Measurements from ENCODE around the gene LYSMD3.

The LYSMD3 gene

GRCh38 chr5:90547072-90547536, 17.7 kb upstream of the LYSMD3 start:
- no peak for DNase-seq

GRCh38 chr5:90546216-90546837, 16.9 kb upstream of the LYSMD3 start:
- no peak for DNase-seq

GRCh38 chr5:90545511-90545910, 16.1 kb upstream of the LYSMD3 start:
- DNase-seq = no peak

GRCh38 chr5:90542827-90543519, 13.6 kb upstream of the LYSMD3 start:
- no peak for DNase-seq

GRCh38 chr5:90534922-90535321, 5.5 kb upstream of the LYSMD3 start:
- no peak for DNase-seq

- DNase-seq = no peak
Measured at GRCh38 chr5:90533794-90534193, 4.4 kb upstream of the LYSMD3 start.

- DNase-seq = no peak
Measured at GRCh38 chr5:90530736-90531487, 1.5 kb upstream of the LYSMD3 start.

GRCh38 chr5:90529939-90530677, 724 bp upstream of the LYSMD3 start:
- DNase-seq = peak; percentile 78

GRCh38 chr5:90528601-90529193, 687 bp downstream of the LYSMD3 start:
- no peak for DNase-seq

GRCh38 chr5:90519081-90519480, 10.3 kb downstream of the LYSMD3 start:
- no peak for DNase-seq

GRCh38 chr5:90518661-90519060, 10.7 kb downstream of the LYSMD3 start:
- DNase-seq = peak; percentile 3

- no peak for DNase-seq
Measured at GRCh38 chr5:90514520-90514919, 14.9 kb downstream of the LYSMD3 start.

GRCh38 chr5:90510438-90510837, 18.9 kb downstream of the LYSMD3 start:
- DNase-seq = no peak

- DNase-seq = no peak
Measured at GRCh38 chr5:90506221-90506620, 23.2 kb downstream of the LYSMD3 start.

GRCh38 chr5:90504743-90505142, 24.6 kb downstream of the LYSMD3 start:
- DNase-seq = no peak

GRCh38 chr5:90503596-90503995, 25.8 kb downstream of the LYSMD3 start:
- DNase-seq = no peak

- no peak for DNase-seq
Measured at GRCh38 chr5:90495146-90495545, 34.2 kb downstream of the LYSMD3 start.

GRCh38 chr5:90494043-90494442, 35.3 kb downstream of the LYSMD3 start:
- DNase-seq = no peak

- no peak for DNase-seq
Measured at GRCh38 chr5:90488791-90489190, 40.6 kb downstream of the LYSMD3 start.

- DNase-seq = no peak
Measured at GRCh38 chr5:90484540-90484939, 44.8 kb downstream of the LYSMD3 start.

- no peak for DNase-seq
Measured at GRCh38 chr5:90483206-90483605, 46.2 kb downstream of the LYSMD3 start.

- no peak for DNase-seq
Measured at GRCh38 chr5:90480699-90481098, 48.7 kb downstream of the LYSMD3 start.

Measured in NCI-H2029 (cell line).